Brain microvascular endothelial cell (primary cell): ENCODE data around the gene CDHR1.
"Not testable (repeated sequence)": the region's sequence is repeated elsewhere in the genome, so short reads cannot be mapped to it uniquely, and the experiment has no call there.

Experiments used
- DNase-seq: peaks from one replicate; pipeline ENCODE4 v3.0.0-alpha.2; 2020
- H3K27ac ChIP-seq: fragments of 250-450 bp; sonication (Bioruptor Pico); 2 replicates; pipeline ENCODE4 v1.5.1; 2020; ENCODE audit warnings: mild to moderate bottlenecking, moderate library complexity
- H3K27me3 ChIP-seq: fragments of 250-450 bp; sonication (Bioruptor Pico); replicated peaks from 2 replicates; pipeline ENCODE4 v1.5.1; 2020; ENCODE audit warnings: mild to moderate bottlenecking
- H3K36me3 ChIP-seq: fragments of 250-450 bp; sonication (Bioruptor Pico); replicated peaks from 2 replicates; pipeline ENCODE4 v1.5.1; 2020; ENCODE audit warnings: mild to moderate bottlenecking
- H3K4me3 ChIP-seq: 2 replicates; pipeline ENCODE4 v1.5.1; 2011; ENCODE audit warnings: low read depth, mild to moderate bottlenecking, control low read depth, low read length, moderate library complexity
- in situ Hi-C: cut with HindIII; loops from 2 replicates; pipeline ENCODE4 v1.10.0; 2017; ENCODE audit warnings: low sequenced_read_pairs, low pct_ligation_motif_present
- TF ChIP-seq, protein P1 (sequence below): IDR thresholded peaks from 2 replicates; pipeline ENCODE4 v1.5.1; 2011; ENCODE audit warnings: low read depth, mild to moderate bottlenecking, moderate library complexity, low read length, control low read depth, inconsistent platforms; ENCODE audit errors: missing control alignments

The CDHR1 gene

GRCh38 chr10:84177541-84178141, 16.7 kb upstream of the CDHR1 start:
- no peaks in the 10 kb centered on the region for H3K36me3 ChIP-seq
- in situ Hi-C loops: no loop called here
- TF ChIP-seq, protein P1, sequence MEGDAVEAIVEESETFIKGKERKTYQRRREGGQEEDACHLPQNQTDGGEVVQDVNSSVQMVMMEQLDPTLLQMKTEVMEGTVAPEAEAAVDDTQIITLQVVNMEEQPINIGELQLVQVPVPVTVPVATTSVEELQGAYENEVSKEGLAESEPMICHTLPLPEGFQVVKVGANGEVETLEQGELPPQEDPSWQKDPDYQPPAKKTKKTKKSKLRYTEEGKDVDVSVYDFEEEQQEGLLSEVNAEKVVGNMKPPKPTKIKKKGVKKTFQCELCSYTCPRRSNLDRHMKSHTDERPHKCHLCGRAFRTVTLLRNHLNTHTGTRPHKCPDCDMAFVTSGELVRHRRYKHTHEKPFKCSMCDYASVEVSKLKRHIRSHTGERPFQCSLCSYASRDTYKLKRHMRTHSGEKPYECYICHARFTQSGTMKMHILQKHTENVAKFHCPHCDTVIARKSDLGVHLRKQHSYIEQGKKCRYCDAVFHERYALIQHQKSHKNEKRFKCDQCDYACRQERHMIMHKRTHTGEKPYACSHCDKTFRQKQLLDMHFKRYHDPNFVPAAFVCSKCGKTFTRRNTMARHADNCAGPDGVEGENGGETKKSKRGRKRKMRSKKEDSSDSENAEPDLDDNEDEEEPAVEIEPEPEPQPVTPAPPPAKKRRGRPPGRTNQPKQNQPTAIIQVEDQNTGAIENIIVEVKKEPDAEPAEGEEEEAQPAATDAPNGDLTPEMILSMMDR: no peak
- no peaks in the 10 kb centered on the region for H3K27me3 ChIP-seq
- H3K27ac ChIP-seq: no peak overlapping the region
- DNase-seq: no peak
- H3K4me3 ChIP-seq: no peak overlapping the region

- H3K4me3 ChIP-seq: no peak overlapping the region
- no peak for DNase-seq
- H3K27ac ChIP-seq: no peak overlapping the region
- in situ Hi-C loops: no loop called here
- TF ChIP-seq, protein P1: no peak
- no peaks in the 10 kb centered on the region for H3K27me3 ChIP-seq
- H3K36me3 ChIP-seq: no peaks in the 10 kb centered on the region
These were observed 16.2 kb upstream of the CDHR1 start for GRCh38 chr10:84178160-84178609.

GRCh38 chr10:84179059-84179710, 15.2 kb upstream of the CDHR1 start:
- Histone ChIP-seq H3K36me3 (no peaks in the 10 kb centered on the region), H3K27me3 (no peaks in the 10 kb centered on the region), H3K27ac (no peak overlapping the region), H3K4me3 (no peak overlapping the region)
- in situ Hi-C loops: no loop called here
- TF ChIP-seq, protein P1: no peak
- DNase-seq: no peak

GRCh38 chr10:84180386-84180785, 14.0 kb upstream of the CDHR1 start:
- DNase-seq, H3K27me3 ChIP-seq, in situ Hi-C loops, H3K27ac ChIP-seq, H3K36me3 ChIP-seq, H3K4me3 ChIP-seq: not testable (repeated sequence)

DNA sequence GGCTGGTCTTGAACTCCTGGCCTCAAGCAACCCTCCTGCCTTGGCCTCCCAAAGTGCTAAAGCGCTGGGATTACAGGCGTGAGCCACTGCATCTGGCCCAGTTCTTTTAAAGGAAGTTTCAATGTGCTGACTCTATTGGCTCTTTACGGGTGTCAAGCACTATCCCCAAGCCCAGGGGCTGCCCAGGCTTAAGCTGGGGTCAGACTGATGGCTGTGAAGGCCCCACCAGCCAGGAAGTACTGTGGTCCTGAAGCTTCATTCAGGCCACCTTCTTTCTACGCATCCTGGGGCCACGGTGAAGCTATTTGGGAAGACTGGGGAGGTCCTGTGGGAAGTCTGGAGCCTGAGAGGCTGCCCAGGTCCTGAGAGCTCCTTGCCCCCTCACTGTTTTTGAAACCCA, 12.7 kb upstream of the CDHR1 start:
- no peaks in the 10 kb centered on the region for H3K36me3 ChIP-seq
- no peaks in the 10 kb centered on the region for H3K27me3 ChIP-seq
- TF ChIP-seq, protein P1: no peak
- DNase-seq: no peak
- in situ Hi-C loops: no loop called here
- H3K27ac ChIP-seq: no peak overlapping the region
- no peak overlapping the region for H3K4me3 ChIP-seq

DNA sequence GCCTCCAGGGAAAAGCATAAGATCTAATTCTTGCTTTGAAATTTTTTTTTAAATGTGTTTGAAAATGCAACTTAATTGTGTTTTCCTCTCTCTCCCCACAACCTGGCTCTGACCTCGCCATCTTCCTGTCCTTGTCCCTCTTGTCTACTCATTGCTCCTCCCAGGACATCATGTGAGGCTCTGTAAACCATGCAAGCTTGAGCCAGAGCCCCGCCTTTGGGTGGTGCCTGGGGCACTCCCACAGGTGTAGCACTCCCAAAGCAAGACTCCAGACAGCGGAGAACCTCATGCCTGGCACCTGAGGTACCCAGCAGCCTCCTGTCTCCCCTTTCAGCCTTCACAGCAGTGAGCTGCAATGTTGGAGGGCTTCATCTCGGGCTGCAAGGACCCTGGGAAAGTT, 9.8 kb upstream of the CDHR1 start:
- Histone ChIP-seq H3K27ac (no peak overlapping the region), H3K36me3 (no peaks in the 10 kb centered on the region), H3K4me3 (no peak overlapping the region), H3K27me3 (no peaks in the 10 kb centered on the region)
- DNase-seq: no peak
- TF ChIP-seq, protein P1: no peak
- in situ Hi-C loops: no loop called here
